ENCODE measurements around the gene BPTF.

DNA sequence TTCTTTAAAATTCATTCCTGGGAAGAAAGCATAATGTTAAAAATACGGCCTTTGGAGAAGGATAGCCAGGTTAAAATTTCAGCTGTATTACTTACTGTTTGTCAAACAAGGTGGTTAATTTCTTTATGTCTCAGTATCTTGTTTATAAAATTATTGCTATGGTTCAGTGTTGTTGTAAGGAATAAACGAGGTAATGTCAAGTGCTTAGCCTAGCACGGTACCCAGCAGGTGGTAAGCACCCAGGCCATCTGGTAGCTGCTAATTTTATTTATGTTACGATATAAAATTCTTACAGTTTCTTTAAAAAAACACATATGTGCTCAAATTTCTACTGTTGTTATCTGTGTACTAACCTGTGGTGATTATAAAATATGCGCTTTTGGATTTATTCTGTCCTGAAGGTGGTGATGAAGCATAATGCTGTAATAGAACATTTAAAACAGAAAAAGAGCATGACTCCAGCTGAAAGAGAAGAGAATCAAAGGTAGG is 122.1 kb downstream of the BPTF start:
- no peak for TF ChIP-seq EZH2 (IDR thresholded peaks at IDR 0.05)
- TF ChIP-seq, protein P1, sequence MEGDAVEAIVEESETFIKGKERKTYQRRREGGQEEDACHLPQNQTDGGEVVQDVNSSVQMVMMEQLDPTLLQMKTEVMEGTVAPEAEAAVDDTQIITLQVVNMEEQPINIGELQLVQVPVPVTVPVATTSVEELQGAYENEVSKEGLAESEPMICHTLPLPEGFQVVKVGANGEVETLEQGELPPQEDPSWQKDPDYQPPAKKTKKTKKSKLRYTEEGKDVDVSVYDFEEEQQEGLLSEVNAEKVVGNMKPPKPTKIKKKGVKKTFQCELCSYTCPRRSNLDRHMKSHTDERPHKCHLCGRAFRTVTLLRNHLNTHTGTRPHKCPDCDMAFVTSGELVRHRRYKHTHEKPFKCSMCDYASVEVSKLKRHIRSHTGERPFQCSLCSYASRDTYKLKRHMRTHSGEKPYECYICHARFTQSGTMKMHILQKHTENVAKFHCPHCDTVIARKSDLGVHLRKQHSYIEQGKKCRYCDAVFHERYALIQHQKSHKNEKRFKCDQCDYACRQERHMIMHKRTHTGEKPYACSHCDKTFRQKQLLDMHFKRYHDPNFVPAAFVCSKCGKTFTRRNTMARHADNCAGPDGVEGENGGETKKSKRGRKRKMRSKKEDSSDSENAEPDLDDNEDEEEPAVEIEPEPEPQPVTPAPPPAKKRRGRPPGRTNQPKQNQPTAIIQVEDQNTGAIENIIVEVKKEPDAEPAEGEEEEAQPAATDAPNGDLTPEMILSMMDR (IDR thresholded peaks at IDR 0.05), result no peak
